ENCODE measurements around the gene TNFRSF1B.

Gene TNFRSF1B

DNA sequence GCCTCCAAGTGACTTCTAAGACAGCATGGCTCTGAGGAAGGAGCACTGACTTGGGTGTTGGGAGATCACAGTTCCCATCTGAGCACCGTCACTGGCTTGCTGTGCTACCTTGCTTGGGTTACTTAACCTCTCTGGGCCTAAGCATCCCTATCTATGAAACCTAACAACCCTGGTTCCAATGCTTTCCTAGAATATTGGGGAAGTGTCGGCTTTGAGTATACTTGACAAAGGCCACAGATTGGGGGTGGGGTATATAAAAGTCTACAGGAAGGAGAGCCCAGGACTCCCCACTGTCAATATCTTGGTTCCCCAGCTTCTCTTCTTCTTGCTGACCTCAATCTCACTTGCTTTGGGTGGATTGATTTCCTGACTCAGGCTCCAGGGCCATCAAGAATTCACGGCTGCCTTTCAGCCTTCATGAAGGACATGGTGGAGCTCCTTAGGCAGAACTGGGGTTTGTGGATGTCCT lies 6.3 kb downstream of the TNFRSF1B start:
- DNase-seq (ENCODE audit: insufficient read length, low spot score) (no peak), FAIRE-seq (no peak)

DNA sequence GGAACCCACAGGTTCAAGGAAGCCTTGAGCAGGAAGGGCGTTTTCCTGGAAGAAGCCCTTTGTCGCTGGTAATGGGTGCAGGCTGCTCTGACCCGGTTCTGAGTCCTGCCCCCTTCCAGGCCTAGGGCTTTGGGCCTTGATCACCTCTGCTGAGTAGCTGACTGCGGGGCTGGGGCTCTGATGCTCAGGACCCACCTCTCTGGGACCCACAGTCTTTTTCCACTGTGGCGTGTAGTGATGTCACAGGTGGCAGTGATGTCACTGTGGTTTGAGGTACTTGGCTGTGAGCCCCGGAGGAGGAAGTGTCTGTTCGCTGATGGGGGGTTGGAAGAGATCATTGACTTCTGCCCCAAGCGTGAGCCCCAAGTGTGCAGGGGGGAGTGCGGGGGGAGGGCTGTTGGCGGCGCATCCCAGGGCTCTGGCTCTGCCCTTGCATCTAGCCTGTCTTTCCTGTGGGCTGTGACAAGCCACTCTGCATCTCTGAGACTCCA lies 6.9 kb downstream of the TNFRSF1B start:
- FAIRE-seq: no peak
- no peak for DNase-seq (ENCODE audit: insufficient read length, low spot score)

DNA sequence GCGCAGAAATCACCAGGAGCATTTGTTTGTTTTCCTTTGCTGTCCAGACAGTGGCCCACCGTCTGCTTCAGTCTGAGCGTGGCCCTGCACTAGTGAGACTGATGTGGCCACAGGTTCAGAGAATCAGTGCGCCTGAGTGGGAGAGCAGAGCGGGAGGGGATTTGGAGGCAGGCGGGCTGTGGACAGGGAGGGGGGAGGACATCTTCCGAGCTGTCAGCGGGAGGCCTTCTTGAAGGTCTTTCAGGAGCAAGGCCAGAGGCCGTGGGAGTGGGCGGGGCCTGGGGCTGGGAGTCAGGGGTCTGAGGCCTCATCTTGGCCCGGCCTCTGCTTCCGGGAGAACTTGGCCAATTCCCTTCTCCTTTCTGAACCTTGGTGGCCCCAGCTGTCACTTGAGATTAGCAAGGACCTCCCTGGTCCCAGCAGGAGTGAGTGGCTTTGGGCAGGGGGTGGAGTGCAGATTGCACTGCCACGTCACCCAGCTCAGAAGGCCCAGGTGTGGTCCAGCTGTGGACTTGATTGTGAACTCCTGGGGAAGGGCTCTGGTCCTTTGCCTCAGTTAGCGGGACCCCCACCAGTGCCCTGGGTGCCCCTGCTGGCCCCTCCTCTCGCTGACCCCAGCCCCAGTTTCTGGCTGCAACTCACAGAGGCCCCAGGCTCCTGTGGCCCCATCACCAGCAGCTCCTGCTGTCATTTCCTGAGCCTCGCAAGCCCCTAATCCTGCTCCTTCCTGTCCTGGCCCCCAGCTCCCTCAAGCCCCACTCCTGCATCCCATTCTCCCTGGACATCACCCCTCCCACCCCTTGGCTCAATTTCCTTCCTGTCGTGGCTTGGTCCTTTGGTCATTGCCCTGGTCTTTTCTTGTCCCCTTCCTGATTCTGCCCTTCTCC lies 8.4 kb downstream of the TNFRSF1B start:
- DNase-seq (ENCODE audit: insufficient read length, low spot score) (no peak), FAIRE-seq (no peak)

DNA sequence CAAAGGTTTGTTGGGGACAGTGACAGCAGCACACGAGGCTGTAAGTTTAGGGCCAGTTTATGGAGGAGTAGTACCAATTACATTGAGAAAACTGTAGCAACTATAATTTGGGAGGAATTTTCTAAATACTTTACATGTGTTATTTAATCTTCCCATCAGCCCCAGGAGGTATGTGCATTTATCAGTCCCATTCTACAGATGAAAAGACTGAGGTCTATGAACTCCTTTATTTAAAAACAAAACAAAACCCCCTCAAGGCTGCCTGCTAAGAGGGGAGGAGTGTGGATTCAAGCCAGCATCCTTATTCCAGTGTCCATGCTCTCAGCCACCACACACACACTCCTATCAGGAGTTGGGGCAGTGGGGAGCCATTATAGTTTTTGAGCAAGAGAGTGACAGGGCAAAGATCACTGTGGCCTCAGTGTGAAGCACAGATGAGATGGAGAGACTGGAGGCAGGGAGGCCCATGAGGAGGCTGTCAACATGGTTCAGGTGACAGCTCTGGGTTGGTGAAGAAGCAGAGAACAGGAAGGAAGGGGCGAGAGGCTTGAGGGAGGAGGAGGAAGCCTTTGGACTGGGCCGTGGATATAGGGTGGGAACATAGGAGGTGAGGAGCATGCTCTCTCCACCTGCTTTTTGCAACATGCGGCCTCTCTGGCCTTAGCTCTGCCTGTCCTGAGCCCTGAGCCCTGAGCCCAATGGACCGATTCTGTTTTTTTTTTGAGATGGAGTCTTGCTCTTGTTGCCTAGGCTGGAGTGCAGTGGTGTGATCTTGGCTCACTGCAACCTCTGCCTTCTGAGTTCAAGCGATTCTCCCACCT lies 9.7 kb downstream of the TNFRSF1B start:
- FAIRE-seq (no peak), DNase-seq (ENCODE audit: insufficient read length, low spot score) (no peak)

DNA sequence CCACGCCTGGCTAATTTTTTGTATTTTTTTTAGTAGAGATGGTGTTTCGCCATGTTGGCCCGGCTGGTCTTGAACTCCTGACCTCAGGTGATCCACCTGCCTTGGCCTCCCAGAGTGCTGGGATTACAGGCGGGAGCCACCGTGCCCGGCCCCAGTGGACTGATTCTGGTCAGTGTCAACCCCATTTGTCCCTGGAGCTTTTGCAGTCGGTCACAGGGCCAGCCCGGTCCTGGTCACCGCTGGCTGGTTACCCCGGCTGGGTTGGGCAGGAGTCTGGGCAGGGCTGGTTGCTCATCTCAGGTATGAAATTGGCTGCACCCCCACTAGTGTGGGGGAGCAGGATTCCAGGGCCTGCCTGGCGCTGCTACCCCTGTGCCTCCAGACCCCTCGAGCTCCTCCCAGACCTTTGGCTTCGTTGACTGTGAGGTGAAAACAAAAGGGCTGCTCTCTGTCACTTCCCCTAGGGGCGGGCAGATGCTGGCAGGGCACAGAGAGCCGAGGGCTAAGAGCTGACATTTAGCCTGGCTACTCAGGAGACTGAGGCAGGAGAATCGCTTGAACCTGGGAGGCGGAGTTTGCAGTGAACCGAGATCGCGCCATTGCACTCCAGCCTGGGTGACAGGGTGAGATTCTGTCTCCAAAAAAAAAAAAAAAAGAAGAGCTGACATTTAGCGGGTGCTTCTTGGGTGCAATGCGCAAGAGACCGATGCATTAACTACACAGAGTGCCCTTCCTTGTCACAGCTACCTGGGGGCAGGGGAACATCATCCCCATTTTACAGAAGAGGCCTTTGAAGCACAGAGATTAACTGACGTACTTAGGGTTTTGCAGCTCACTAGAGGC lies 10.6 kb downstream of the TNFRSF1B start:
- FAIRE-seq: no peak

DNA sequence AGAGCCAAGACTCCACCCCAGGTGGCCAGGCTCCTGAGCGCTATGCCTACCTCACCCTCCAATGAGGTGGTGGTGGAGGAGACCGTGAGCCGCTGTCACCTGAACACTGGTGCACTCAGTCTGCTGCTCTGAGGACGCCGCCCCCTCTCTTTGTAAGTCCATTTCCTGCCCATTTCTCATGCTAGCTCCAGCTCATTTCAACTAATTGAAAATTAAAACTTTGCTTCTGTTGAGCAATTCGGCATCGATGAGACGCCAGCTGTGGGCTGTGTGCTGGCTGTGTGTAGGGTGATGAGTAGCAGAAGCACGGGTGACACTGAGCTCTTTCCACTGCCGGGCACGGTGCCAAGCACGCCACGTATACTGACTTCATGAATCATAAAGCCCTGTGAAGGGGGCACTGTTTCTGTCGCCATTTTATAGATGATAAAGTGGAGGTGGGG lies 11.2 kb downstream of the TNFRSF1B start:
- FAIRE-seq (no peak), DNase-seq (ENCODE audit: insufficient read length, low spot score) (no peak)

More for the DNA sequence above, 10.6 kb downstream of the TNFRSF1B start:
- DNase-seq (ENCODE audit: insufficient read length, low spot score): no peak

DNA sequence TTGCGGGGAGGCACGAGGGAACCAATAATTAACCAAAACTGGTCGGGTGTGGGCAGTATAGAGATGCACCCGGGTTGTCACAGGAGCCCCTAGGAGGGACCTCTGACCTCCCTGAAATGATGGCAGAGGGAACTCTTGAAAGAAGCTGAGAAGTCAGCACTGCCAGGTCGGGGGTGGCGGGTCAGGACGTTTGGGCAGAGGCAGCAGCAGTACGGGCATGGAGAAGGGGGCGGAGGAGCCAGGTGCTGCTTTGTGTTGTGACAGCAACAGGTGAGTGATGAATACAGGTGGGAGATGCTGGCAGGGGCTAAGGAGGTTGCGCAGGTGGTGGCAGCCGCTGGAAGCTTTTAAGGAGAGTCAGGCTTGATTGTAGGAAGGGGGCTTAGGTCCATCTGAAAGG lies 11.7 kb downstream of the TNFRSF1B start:
- FAIRE-seq: no peak

DNA sequence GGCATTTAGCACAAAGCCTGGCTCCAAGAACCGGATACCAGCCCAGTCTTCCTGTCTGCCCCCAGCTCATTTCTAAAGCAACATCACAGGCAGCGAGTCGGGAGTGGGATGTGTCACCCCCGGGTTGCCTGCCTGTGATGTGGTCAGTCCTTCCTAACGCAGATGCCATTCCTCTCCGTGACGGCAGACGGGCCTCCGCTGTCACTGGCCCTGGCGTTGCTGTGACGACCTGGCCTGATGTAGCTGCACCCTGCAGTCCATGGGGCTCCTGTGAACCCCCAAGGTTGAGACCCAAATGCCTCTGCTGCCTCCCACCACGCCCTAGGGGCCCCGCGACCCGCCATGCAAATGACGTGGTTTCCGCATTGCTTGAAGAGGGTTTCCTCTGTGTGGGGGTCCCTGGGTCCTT lies 12.3 kb downstream of the TNFRSF1B start:
- DNase-seq (ENCODE audit: insufficient read length, low spot score) (peak; percentile 58), FAIRE-seq (peak; percentile 73)

More for the DNA sequence above, 11.7 kb downstream of the TNFRSF1B start:
- DNase-seq (ENCODE audit: insufficient read length, low spot score): no peak

DNA sequence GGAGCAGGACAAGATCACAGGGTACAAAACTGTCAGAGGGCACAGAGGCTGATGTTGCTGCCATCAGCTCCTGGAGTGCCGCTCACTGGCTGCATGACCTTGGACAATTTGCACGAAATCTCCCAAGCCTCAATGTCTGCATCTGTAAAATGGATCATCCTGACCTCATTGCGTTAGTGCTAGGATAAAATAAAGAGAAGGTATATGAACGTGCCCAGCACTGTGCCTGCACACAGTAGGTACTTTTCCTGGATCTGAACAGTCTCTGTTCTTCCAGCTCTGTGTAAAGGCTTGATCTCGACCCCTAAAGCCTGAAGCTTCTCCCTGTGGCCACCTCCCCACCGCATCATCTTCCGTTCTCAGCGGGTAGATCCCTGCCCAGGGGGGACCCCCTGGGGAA lies 12.9 kb downstream of the TNFRSF1B start:
- FAIRE-seq (no peak), DNase-seq (ENCODE audit: insufficient read length, low spot score) (no peak)

DNA sequence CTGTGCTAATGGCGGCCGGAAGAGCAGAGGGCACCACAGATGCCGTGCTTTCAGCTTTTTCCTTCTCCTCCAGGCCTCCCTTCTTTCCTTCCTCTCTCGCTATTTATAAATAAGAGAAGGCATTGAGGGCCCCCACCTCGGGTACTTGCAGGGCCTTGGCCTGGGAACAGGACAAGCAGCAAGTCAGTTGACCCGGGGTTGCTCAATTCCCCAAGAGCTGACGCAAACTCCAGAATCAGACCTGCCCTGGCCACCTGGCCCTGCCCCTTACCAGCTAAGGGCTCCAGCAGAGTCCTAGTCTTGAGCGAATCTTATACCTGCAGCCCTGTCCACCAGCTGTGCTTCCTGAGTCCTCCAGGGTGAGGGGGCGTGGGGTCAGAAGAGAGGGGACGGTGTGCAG lies 13.5 kb downstream of the TNFRSF1B start:
- DNase-seq (ENCODE audit: insufficient read length, low spot score) (no peak), FAIRE-seq (no peak)

DNA sequence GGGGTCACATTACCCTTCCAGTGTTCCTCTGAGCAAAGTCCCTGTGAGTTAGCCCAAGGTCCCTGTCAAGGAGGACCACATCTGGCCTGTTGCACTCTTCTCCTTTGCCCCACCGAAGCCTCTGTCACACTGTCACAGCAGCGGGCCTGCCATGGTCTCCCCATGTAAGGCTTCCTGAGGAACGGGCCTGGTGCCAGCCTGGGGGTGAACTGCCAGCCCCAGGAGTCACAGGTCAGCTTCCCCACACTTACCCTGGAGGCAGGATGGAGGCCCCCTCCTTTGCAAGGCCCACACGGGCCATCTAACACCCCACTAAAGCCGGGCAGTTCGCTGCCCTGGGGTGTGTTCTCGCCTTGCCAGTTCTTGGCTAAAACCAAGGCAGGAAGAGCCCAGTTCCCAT lies 14.1 kb downstream of the TNFRSF1B start:
- FAIRE-seq (no peak), DNase-seq (ENCODE audit: insufficient read length, low spot score) (no peak)

DNA sequence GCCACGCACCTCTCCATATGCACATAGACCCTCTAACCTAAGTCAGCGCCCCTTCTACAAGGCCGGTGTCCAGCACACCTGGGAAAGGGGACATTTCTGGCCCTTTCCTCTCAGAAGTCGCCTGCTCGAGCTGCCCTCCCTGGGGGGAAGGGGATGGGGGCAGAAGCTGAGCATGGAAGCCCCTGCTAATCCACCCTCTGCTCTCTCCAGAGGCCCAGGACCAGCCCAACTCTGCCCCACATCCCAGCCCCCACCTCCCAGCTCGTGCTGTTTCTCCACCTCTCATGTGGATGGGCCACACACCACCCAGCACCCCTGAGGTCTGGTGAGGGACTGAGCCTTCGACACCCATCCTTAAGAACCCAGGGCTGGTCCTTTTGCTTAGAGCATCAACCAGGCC lies 14.8 kb downstream of the TNFRSF1B start:
- DNase-seq (ENCODE audit: insufficient read length, low spot score) (no peak), FAIRE-seq (no peak)

DNA sequence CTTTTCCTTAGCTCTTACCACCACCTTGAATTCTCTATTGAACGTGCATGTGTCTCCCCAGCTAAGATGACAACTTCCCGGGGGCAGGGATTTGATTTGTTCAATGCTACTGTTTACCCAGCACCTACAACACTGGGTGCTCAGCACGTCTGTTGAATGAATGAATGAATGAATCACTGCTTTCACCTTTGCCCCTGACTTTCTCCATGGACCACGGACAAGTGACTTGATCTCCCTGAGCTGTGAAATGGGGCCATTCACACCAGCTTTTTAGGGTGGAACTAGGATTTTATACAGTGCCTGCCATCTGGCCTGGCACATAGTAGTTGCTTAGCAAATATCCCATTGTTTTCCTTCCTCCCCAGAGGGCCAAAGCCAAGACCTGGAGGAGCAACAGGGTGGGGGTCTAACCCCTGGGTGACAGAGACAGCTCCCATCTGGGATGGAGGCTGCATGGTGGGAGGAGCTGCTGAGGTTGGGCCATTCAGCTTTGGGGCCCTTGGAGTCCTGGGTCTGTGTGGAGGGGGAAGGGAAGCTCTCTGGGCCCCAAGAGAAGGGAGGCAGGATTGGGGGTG lies 15.7 kb downstream of the TNFRSF1B start:
- no peak for DNase-seq (ENCODE audit: insufficient read length, low spot score)
- FAIRE-seq: no peak

DNA sequence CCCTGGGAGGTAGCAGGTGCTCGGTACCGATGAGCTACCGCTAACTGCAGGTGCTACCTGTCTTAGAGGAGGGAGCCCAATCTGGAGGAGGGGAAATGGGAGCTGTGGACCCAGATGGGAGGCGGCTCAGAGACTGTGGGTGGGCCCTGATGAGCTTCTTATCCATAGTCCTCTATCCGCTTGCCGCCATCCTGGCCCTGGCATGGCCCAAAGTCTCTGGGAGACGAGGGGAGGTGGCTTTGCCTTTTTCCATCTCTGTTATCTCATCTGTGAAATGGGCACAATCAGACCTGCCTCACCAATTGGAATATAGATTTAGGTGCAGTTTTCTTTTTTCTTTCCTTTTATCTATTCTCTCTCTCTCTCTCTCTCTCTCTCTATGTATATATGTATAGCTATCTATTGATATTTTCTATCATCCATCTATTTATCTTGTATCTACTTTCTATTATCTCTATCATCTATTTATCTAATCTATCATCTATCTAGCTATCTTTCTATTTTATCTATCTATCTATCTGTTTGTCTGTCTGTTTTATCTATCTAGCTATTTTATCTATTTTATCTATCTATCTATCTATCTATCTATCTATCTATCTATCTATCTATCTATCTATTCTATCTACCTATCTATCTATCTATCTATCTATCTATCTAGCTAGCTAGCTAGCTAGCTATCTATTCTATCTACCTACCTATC lies 16.5 kb downstream of the TNFRSF1B start:
- FAIRE-seq (no peak), DNase-seq (ENCODE audit: insufficient read length, low spot score) (no peak)

DNA sequence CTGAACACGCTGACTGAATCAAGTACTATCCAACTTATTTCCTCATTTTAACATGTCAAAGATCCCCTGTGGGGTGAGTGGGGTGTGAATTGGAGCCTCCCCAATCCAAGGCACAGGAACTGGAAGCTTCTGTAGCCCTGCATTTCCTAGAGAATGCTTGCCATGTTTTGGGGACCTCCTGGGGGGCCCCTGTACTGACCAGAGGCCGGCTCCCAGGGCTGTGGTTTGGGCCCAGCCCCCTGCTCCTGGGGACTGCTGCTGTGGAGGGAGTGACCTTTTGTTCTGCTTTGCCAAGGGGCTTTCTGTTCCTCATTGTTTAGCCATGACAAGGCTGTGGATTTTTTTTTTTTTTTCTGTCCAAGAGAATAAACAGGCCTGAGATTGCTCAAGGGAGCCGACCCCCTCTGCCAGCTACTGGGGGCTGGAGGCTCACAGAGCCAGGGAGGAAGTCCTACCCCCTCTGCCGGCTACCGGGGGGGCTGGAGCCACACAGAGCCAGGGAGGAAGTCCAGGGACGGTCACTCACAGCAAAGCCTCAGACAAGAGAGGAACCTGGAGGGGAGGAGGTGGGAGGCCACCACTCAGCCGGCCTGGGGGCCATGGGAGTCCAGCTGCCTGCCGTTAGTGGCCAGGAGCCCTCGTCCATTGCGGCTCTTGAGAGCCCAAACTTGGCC lies 17.4 kb downstream of the TNFRSF1B start:
- DNase-seq (ENCODE audit: insufficient read length, low spot score) (peak; percentile 59), FAIRE-seq (peak; percentile 13)

DNA sequence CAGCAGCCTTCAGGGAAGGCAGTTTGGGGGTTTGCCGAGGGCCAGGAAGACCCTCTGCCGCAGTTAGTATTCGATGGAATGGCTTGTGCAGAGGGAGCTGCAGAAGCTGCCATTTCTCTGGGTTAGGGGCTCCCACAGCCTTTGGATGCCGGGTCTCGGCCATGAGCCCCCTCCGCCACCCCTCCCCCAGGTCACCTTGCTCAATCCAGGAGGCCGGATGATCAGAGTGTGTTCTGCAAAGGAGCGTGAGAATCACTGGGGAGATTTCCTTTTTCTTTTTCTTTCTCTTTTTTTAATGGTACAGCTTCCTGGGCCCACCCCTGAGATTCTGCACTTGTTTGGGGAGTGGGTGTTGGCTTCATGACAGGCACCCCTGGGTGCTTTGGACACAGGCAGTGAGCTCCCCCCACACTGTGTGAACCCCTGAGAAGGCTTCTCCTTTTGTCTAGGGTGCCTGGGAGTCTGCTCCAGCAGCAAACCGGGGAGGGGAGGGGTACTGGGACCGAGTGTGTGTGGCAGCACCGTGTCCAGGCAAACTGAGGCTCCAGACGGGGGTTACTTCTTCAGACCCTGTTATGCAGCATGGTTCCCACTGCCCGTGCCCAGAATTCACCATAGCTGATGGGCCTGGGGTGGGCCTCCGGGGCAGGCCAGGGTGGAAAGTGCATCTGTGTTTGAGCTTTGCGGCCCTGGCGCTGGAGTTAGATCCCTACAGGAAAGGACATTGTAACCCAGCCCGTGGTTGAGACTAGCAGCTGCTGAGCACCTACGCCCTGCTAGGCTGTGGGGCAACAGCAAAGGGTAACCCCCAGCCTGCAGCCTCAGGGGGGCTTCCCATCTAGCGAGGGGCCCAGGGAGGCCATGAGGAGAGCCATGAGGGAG lies 18.5 kb downstream of the TNFRSF1B start:
- no peak for DNase-seq (ENCODE audit: insufficient read length, low spot score)
- no peak for FAIRE-seq

DNA sequence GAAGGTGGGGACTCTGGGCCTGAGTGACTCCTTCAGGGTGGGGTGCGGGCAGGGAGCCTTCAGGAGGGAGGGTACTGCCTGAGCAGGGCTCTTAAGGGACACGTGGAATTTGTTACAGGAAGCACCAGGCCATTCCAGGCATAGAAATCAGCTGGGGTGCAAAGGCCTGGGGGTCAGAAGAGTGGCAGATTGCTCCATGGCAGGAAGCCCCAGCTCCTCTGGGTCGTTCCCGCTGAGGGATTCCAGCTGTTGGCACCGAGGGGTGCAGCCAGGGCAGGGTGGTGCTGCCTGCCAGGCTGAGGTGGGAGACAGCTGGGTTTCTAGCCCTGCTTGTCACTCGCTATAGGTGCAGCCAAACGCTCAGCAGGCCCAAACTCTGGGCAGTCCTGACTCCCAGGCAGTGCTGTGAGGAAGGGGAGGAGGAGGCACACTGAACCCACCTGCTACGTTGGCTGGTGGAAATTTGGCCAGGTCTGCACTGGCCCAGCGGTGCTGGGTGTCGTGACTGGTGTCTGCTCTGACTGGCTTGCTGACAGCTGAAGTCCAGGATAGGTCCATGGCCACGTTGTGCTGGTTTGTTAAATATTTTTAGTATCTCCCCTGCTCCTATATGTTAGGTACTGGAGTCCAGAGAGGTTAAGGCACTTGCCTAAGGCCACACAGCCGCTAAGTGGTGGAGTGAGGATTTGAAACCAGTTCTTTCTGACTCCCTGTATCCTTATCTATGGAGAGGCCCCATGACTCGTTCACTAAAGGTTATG lies 19.3 kb downstream of the TNFRSF1B start:
- FAIRE-seq (no peak), DNase-seq (ENCODE audit: insufficient read length, low spot score) (no peak)

DNA sequence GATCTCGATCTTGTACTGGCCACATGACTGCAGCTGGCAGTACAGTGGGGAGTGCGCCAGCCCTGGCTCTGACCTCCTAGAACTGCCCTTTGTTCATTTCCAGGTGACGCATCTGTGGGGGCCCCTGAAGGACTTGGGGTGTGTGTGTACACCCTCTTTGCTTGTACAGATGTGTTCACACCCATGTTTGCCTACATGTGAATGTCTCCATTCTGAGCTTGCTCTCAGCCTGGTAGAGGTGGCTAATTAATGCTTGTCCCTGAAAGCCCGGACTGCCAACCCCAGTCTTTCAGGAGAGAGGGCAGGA lies 19.8 kb downstream of the TNFRSF1B start:
- DNase-seq (ENCODE audit: insufficient read length, low spot score): no peak
- no peak for FAIRE-seq
